GM12892 (cell line): Measurements from ENCODE around the gene TSPEAR.
"Not testable (repeated sequence)": the region's sequence is repeated elsewhere in the genome, so short reads cannot be mapped to it uniquely, and the experiment has no call there.

Experiments used
- DNase-seq: peaks from one replicate; pipeline ENCODE4 v3.0.0; 2011; ENCODE audit not compliant: insufficient read length
- FAIRE-seq: peaks from 2 replicates; lab custom pipeline; 2011; peaks lifted over from hg19 to GRCh38; lab: Jason Lieb, UNC
- POLR2A ChIP-seq: IDR thresholded peaks from 2 replicates; pipeline ENCODE4 v1.6.1; 2011; ENCODE audit warnings: low read depth, low read length, control low read depth
- POLR2AphosphoS5 ChIP-seq: IDR thresholded peaks from 2 replicates; pipeline ENCODE4 v1.6.1; 2011; ENCODE audit warnings: low read depth, low read length, control low read depth
- TAF1 ChIP-seq: IDR thresholded peaks from 2 replicates; pipeline ENCODE4 v1.6.1; 2011; ENCODE audit warnings: low read depth, mild to moderate bottlenecking, control low read depth, low read length, borderline replicate concordance

Gene TSPEAR

DNA sequence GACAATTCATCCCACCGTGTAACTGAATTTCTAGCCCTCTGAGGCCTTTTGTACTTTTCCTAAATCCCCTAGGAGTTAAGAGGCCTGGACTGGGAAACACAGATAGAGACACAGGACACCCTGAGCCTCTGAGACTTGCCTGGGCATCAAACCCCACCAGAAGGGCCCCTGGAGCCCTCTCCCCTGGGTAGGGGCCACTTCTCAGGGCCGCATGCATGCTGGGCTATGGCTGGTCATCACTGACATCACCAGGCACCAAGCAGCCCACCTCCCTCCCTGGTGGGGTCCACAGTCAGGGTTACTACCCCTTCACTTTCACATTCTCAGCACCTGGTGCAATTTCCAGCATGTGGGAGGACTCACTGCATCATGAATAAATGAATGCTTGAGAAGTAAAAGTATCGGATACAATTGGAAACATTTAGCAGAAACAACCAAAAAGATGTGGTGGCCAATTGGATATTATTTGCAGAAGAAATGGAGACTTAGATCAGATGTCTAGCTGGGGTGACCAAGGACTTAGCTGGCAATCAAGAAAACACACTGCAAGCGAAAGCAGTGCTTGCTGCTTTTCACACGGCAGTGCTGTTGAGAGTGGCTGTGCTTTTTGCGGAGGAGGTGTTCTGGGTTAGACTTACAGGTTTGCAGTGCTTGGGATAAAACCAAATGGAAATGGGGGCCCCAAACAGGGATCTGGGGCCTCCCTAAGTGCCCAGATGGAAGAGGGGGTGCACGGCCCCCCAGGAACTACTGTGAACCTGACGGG, 111.9 kb downstream of the TSPEAR start:
- no peak for DNase-seq
- TF ChIP-seq POLR2AphosphoS5, result no peak
- no peak for TF ChIP-seq TAF1
- no peak for TF ChIP-seq POLR2A
- FAIRE-seq, result no peak

DNA sequence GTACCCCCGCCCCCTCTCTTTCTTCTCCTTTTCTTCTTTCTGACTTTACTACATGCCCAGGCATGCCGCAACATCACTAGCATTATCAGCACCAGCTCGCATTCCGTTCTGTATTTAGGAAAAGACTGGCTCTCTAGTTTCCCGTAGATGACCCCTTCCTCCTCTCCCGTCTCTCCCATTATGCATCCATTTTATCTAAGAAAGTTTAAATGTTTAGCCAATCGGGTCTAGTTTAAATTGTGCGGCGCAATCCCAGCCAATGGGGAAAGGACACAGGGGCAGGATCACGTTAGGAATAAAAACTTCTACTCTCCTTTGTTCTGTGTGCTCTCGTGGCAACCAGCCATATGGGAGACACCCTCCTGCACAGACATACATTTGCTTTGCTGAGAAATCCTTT, 113.3 kb downstream of the TSPEAR start:
- DNase-seq (no peak), FAIRE-seq (no peak)
- TF ChIP-seq TAF1 (no peak), POLR2AphosphoS5 (no peak), POLR2A (no peak)

DNA sequence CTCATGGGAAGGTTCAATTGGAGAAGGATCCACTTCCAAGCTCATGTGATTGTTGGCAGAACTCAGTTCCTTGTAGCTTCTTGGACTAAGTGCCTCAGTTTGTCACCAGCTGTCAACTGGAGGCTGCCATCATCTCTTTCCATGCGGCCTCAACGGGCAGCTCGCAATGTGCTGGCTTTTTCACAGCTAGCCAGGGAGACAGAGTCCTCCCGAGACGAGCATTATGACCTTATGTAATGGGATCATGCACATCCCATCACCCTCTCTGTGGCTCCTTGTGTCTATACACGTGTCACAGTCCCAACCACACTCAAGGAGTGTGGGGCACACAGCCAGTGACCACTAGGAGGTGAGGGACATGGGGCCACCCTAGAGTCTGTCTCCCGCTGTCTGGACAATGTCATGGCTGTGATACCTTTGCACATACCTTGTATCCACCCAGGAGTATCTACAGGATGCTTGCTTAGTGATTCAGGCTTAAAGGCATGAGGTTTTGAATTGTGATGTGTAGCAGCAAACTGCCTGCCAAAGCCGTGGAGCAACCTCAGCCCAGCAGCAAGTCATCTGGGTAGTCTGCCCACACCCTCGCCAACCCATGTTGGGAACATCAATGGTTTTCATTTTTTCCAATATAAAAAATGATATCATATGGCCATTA, 115.2 kb downstream of the TSPEAR start:
- FAIRE-seq, result no peak
- no peak for DNase-seq
- TF ChIP-seq POLR2A (no peak), POLR2AphosphoS5 (no peak), TAF1 (no peak)

DNA sequence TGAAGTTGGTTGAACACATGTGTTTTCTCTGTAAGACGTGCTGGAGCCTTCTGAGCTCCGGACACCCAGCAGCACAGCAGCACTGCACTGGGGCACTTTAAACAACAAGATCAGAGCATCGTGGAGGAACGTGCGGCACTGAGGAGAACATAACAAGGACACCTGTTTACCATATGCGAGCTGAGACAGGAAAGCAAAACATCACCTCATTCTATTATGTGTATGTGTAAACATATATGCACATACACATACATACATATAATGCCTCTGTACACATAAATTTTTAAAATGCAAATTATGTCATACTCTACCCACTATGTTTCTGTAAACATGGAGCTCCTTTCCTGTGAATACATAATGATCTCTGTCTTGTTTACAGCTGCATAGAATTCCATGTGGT, 115.8 kb downstream of the TSPEAR start:
- FAIRE-seq (no peak), DNase-seq (no peak)
- TF ChIP-seq TAF1 (no peak), POLR2AphosphoS5 (no peak), POLR2A (no peak)

DNA sequence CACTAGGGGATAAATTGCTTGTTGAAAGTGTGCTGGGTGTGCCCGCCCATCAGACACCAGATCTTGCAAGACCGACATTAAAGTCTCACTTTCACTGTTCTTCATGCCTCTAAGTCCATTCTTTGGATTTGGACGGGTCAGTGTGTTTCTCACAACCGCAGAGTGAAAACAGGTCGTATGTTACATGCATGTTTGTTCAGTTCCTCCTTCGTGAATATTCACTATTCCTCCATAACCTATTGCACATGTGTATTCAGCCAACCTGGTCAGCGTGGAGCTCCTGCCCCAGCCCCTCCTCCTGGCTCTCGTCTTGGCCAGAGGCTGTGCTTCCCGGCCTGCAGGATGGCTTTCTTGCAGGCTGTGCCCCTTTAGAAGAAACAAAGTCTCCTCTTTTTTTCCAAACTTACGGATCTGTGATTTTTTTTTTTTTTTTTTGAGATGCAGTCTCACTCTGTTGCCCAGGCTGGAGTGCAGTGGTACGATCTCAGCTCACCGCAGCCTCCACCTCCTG, 116.9 kb downstream of the TSPEAR start:
- TF ChIP-seq POLR2AphosphoS5 (no peak), TAF1 (no peak), POLR2A (no peak)
- FAIRE-seq (no peak), DNase-seq (no peak)

DNA sequence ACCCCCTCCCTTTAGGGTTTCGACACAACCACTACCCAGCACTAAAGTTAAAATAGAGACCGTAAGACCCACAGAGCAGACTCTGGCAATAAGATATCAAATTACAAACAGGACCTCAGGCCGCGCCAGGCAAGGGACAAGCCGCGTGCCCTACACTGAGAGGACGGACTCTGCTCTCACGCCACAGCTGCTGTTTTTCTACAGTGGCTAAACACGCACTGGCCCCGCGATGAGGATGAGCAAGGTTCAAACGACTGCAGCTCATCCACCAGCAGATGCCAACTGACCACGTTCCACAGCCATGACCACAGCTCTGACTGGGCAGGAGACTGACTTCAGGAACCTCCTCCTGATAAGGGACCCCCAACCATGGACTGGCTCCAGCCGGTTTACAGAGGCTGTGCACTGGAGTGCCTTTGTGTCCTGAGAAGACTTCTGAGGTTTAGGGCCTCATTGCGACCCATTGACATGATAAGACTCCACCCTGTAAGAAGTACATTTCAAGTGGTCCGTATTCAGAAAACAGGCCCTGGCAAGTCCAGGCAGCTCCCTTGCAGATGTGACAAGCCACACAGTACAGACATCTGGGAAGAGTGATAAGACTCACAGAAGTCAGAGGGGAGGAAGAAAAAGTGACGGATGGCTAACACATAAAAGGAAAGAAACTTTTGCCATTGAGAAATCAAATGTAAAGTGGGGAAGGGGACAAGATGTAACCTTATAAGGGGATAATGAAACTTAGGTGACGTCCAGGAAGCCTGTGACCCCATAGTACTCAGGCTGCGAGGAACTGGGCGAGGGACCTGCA, 117.6 kb downstream of the TSPEAR start:
- no peak for FAIRE-seq
- DNase-seq, result no peak

DNA sequence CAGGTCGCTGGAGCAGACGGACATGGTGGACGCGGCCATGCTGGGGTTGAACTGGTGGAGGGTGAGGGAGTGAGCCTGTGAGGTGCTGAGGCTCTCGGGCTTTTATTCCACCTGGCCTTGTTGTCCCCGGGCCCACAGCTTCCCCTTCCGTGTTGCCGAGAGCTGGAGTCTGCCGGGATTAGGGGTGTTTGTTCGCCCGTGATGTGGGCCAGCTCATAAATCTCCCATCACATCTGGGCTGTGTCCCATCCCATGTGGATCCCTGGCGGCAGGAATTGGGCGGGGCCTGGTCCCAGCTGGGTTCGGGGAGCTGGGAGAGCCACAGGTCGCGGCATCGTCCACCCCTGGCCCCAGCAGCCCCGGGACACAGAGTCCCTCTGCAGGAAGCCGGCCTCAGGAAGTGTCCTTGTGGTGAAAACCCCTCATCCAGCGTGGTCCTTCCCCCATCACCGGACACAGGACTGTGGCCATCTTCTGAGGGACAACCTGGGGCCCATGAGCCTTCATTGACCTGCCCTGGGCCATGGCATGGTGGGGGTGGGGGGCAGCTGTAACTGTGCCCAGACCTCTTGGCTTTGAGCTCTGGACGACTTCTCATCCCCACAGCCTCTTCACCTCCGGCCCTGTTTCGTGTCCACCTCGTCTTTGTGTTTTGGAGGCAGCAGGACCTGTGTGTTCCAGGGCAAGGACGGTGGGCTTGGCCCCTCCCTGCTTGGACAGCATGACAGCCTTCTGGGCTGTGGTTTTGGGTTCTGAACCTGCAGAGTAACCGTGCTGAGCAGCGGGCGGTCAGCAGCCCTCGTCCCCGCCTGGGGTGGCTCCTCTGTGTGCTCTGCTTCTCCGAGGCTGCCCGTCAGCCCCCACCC, 118.7 kb downstream of the TSPEAR start, which contains the start of gene KRTAP10-6:
KRTAP10-6 (minus strand) TSS at position 60 of the 866 bp plus-strand sequence; CDS start at position 39, 21 bp downstream.
- no peak for TF ChIP-seq POLR2A
- TF ChIP-seq POLR2AphosphoS5, result no peak
- TF ChIP-seq TAF1, result no peak
- DNase-seq (no peak), FAIRE-seq (no peak)

More for the DNA sequence above, 117.6 kb downstream of the TSPEAR start:
- TF ChIP-seq POLR2A (no peak), TAF1 (no peak), POLR2AphosphoS5 (no peak)

DNA sequence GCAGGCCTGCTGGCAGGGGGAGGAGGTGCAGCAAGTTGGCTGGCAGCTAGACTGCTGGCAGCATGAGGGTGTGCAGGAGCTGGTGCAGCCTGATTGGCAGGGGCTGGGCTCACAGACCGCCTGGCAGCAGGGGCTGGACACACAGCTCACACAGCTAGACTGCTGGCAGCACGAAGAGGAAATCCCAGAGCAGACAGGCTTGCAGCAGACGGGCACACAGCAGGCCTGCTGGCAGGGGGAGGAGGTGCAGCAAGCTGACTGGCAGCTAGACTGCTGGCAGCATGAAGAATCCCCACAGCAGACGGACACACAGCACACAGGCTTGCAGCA, 119.6 kb downstream of the TSPEAR start:
- DNase-seq, FAIRE-seq: not testable (repeated sequence)

DNA sequence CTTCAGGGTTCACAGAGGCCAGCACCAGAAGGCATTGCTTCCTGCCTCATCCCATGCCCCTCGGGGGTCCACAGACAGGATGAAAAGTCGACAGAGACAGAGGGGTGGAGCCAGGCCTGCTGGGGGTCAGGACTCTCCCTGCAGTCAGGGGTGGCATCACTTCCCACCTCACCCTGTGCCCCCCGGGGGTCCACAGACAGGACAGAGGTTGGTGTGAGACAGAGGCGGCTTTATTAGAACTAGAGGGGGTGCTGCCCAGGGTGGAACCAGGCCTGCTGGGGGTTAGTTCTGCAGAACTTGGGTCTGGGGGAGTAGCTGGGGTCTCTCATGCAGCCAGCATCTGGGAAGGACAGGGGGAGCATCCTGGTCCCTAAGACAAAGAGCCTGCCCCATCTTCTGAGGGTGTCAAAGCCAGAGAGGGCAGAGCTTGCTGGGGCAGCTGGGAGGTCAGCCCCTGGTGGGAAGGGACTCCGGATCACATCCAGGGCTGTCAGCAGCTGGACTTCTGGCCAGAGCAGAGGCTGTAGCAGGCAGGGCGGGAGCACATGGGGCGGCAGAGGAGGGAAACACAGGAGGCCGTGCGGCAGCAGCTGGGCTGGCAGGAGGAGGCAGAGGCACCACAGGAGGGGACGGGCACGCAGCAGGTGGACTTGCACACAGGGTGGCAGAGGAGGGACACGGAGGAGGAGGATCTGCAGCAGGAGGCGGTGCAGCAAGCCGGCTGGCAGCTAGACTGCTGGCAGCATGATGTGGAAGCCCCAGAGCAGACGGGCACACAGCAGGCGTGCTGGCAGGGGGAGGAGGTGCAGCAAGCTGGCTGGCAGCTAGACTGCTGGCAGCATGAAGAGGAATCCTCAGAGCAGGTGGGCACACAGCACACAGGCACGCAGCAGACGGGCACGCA, 120.2 kb downstream of the TSPEAR start:
- not testable (repeated sequence) for DNase-seq, FAIRE-seq

DNA sequence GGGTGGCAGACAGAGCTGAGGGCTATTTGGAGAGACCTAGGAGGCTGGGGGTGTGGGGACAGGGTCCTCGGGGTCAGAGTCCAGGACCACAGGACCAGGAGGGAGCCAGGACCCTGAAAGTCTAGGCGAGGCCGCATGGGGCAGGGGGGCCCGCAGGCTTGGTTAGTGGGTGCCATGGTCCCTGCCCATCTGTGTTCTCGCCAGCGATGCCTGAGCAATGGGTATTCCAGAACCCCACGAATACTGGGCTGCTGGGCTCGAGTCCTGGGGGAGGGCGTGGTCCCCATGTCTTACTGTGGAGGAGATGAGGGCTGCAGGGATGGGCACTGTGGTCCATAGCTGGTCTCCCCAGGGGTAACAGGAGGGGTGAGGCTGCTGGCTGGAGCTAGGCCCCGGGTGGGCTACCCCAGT, 121.1 kb downstream of the TSPEAR start:
- TF ChIP-seq TAF1, result no peak
- TF ChIP-seq POLR2AphosphoS5, result no peak
- TF ChIP-seq POLR2A, result no peak
- FAIRE-seq (no peak), DNase-seq (no peak)
